Fibroblast of the aortic adventitia (primary cell): ENCODE results near the gene C18orf63. TPM values are rescaled to one million over a fixed set of nuclear protein-coding genes. Genes with fewer than 3 reads are reported as not detected.
"Not testable (repeated sequence)": the region's sequence is repeated elsewhere in the genome, so short reads cannot be mapped to it uniquely, and the experiment has no call there.

Experiments used
- DNase-seq: peaks from one replicate; pipeline ENCODE4 v3.0.0-alpha.2; 2010; ENCODE audit warnings: low read depth
- H3K4me3 ChIP-seq: 2 replicates; pipeline ENCODE4 v1.5.1; 2011; ENCODE audit warnings: low read depth, mild to moderate bottlenecking, control low read depth, low read length, moderate library complexity
- total RNA-seq: library from RNA; depleted of rRNA; stranded (reverse); fragments of >200 nt; gene quantifications from 2 replicates; pipeline ENCODE4 v1.2.3, GENCODE V29; 2012; ENCODE audit warnings: low replicate concordance
- TF ChIP-seq, protein P1 (sequence below): IDR thresholded peaks from 2 replicates; pipeline ENCODE4 v1.5.1; 2011; ENCODE audit warnings: mild to moderate bottlenecking, low read length, control low read depth, inconsistent platforms; ENCODE audit not compliant: insufficient read depth

C18orf63 gene
- total RNA-seq, 1 donor = not detected

DNA sequence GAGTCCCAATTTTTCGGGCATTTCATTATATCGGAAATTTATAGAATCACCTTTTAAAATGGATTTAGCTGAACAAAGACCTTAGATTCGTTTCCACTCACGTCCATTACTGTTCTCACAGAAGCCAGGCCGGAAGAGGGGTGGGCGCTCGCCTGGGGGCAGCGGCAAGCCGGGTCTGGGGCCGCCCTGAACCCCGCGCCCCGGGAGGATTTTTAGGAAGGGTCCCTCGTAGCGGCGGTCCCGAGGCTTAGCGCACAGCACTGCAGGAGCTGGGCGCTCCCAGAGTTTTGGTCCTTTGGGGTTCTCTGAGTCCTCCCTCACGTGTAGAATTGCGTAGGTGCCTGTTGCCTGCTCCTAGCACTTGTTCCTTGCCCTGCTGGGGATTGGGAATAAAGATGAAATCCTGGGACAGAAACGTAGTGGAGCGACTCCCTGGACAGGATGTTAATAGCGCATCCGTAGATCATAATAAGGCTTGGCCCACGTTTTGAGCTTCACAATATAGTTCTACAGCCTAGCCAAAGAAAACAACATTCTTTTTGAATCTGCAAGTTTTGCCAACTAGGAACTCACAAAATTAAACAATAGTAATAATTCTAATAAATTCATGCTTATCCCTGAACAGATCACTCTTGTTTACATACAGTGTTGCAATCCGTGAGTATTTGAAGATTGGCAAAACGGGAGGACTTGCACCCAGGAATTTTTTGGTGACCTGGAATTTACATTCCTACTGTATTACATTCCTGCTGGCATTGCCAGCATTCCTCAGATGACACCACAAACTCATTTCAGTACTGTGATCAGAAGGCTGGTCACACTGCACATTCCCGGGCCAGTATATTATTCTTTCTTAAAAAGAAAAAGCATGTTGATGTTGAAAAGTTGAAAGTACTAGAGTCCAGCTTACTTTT, 875 bp downstream of the C18orf63 start:
- TF ChIP-seq, protein P1, sequence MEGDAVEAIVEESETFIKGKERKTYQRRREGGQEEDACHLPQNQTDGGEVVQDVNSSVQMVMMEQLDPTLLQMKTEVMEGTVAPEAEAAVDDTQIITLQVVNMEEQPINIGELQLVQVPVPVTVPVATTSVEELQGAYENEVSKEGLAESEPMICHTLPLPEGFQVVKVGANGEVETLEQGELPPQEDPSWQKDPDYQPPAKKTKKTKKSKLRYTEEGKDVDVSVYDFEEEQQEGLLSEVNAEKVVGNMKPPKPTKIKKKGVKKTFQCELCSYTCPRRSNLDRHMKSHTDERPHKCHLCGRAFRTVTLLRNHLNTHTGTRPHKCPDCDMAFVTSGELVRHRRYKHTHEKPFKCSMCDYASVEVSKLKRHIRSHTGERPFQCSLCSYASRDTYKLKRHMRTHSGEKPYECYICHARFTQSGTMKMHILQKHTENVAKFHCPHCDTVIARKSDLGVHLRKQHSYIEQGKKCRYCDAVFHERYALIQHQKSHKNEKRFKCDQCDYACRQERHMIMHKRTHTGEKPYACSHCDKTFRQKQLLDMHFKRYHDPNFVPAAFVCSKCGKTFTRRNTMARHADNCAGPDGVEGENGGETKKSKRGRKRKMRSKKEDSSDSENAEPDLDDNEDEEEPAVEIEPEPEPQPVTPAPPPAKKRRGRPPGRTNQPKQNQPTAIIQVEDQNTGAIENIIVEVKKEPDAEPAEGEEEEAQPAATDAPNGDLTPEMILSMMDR = no peak
- peak; percentile 93 for DNase-seq
- H3K4me3 ChIP-seq = no peak overlapping the region

DNA sequence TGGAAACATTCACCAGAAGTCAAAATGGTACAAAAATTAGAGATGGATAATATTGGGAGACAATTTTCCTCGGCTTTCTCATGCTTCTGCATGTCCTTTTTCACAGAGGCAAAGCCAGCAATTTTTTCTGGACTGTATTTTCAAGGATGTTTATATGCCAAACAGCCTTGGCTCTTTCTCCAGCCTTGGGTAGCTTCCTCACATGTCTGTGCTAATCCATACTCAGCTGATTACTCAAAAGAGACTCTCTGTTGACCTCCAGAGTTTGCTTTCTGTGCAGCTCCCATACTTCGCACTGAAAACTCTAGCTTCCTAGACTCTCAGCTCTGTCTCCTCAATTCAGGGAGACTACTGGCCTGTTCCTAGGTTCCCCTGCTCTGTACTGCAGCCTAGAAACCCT, 10.6 kb downstream of the C18orf63 start:
- TF ChIP-seq, protein P1 = no peak
- H3K4me3 ChIP-seq = no peak overlapping the region
- DNase-seq = no peak

DNA sequence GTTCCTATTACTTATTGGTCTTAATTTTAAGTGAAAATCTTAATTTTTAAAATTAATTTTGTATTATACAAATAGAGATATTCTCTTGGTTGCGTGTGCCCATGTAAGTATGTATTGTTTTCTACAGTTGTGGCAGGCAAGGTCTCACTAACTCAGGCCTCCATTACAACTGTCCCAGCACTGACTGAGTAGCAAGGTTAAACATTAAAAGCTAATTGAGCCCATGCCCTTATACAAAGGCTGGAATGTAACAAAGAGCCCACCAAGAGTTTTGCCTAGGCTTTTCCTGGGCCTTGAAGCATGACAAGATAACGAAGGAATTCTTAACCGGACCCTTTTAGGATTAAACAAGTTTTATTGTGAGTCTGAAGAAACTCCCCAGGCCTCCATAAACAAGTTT, 11.2 kb downstream of the C18orf63 start:
- H3K4me3 ChIP-seq, DNase-seq: not testable (repeated sequence)

DNA sequence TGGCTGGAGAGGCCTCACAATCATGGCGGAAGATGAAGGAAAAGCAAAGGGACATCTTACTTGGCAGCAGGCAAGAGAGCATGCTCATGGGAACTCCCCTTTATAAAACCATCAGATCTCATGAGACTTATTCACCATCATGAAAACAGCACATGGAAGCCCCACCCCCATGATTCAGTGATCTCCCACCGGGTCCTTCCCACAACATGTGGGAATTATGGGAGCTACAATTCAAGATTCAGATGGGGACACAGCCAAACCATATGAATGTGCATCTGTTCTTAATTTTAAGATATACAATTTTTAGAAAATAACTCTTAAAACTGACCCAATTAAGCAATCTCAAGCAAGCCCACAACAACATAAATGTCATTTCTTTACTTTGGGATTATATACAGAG, 12.6 kb downstream of the C18orf63 start:
- no peak overlapping the region for H3K4me3 ChIP-seq
- TF ChIP-seq, protein P1 = no peak
- peak; percentile 46 for DNase-seq

DNA sequence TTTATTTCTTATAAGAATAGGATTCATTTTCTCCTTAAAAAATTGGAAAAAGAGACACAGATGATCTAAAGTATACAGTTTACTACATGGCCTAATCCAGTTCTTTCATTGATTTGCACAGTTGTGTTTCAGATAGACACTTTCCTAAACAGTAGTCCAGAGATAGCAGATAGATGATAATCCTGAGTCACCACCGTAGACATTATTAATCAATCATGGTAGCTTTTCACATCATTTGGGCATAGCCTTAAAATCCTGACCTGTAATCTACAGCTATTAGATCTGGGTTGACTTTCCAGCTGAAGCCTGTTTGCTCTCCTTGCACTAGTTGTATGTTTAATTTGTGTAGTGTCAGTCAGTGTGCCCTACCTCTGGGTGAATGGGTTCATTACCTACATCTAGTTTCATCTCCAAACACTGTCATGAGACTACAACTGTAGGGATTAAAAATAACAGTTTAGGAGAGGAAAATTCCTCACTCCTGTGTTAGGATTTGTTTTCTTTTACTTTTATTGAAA, 14.1 kb downstream of the C18orf63 start:
- TF ChIP-seq, protein P1 = no peak
- DNase-seq = no peak
- no peak overlapping the region for H3K4me3 ChIP-seq

DNA sequence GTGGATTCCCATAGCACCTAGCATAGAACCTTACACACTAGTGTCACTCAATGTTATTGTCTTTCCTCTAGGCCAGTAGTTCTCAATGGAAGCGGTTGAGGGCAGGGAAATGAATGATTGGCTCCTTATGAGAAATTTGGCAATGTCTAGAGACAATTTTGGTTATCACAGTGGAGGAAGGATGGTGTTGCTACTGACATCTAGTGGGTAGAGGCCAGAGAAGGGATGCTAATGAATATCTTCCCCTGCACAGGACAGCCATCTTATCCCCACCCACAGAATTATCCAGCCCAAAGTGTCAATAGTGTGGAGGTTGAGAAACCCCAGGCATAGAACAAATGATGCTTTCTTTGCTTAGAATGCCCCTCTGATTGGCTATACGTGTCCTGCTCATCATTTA, 15.8 kb downstream of the C18orf63 start:
- TF ChIP-seq, protein P1 = peak; percentile 55
- peak; percentile 63 for DNase-seq
- H3K4me3 ChIP-seq = no peak overlapping the region

DNA sequence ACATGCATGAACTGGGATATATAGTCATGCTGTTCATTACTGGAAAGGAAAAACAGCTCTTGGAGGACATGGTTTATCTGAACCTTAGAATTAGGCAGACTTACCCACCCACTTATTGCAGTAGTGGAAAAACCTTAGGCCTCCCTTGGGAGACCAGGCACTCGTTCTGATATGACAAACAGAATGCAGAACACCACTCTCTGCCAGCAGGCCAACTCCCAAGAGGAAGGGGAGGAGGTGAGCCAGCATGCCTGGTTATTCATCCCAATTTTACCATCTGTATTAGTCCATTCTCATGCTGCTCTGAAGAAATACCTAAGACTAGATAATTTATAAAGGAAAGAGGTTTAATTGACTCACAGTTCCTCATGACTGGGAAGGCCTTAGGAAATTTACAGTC, 17.5 kb downstream of the C18orf63 start:
- TF ChIP-seq, protein P1 = no peak
- DNase-seq = peak; percentile 79

More for the DNA sequence above, 17.5 kb downstream of the C18orf63 start:
- H3K4me3 ChIP-seq = no peak overlapping the region
